Bronchial epithelial cell (primary cell): ENCODE measurements around the gene KRT72. TPM values are rescaled to one million over a fixed set of nuclear protein-coding genes. Genes with fewer than 3 reads are reported as not detected.

Experiments
- DNase-seq: peaks from one replicate; pipeline ENCODE4 v3.0.0-alpha.2; 2010; ENCODE audit warnings: low read depth
- FAIRE-seq: peaks from 2 replicates; lab custom pipeline; 2011; peaks lifted over from hg19 to GRCh38; lab: Jason Lieb, UNC
- H3K27me3 ChIP-seq: 2 replicates; pipeline ENCODE4 v1.5.1; 2011; ENCODE audit warnings: low read length; ENCODE audit not compliant: control insufficient read depth, insufficient read depth
- H3K36me3 ChIP-seq: 2 replicates; pipeline ENCODE4 v1.5.1; 2011; ENCODE audit warnings: low read length; ENCODE audit not compliant: control insufficient read depth, insufficient read depth
- H3K4me3 ChIP-seq: 2 replicates; pipeline ENCODE4 v1.5.1; 2011; ENCODE audit warnings: mild to moderate bottlenecking, low read depth, low read length, control low read depth
- total RNA-seq: library from RNA; depleted of rRNA; stranded (reverse); fragments of >200 nt; gene quantifications from 2 replicates; pipeline ENCODE4 v1.2.1, GENCODE V29; 2014
- TF ChIP-seq, protein P1 (sequence below): IDR thresholded peaks from 2 replicates; pipeline ENCODE4 v1.5.1; 2011; ENCODE audit warnings: mild to moderate bottlenecking, moderate library complexity, low read length, control low read depth, inconsistent platforms; ENCODE audit not compliant: insufficient read depth, severe bottlenecking

Gene KRT72
- total RNA-seq, 1 donor from 2014 or later = not detected

DNA sequence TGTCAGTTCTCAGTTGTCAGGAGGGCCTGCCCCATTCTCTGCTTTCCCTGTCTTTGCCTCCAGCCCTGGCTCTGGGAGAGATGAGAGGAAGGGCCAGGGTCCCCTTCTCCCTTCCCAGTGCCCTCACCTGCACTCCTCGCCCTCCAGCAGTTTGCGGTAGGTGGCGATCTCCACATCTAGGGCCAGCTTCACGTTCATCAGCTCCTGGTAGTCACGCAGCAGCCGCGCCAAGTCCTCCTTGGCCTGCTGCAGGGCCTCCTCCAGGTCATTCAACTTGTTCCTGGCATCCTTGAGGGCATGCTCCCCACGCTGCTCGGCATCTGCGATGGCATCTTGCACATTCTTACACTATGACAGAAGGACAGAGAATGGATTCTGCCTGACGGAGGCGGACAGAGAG, 45.4 kb upstream of the KRT72 start:
- TF ChIP-seq, protein P1, sequence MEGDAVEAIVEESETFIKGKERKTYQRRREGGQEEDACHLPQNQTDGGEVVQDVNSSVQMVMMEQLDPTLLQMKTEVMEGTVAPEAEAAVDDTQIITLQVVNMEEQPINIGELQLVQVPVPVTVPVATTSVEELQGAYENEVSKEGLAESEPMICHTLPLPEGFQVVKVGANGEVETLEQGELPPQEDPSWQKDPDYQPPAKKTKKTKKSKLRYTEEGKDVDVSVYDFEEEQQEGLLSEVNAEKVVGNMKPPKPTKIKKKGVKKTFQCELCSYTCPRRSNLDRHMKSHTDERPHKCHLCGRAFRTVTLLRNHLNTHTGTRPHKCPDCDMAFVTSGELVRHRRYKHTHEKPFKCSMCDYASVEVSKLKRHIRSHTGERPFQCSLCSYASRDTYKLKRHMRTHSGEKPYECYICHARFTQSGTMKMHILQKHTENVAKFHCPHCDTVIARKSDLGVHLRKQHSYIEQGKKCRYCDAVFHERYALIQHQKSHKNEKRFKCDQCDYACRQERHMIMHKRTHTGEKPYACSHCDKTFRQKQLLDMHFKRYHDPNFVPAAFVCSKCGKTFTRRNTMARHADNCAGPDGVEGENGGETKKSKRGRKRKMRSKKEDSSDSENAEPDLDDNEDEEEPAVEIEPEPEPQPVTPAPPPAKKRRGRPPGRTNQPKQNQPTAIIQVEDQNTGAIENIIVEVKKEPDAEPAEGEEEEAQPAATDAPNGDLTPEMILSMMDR = no peak
- FAIRE-seq = no peak
- Histone ChIP-seq H3K36me3 (no peaks in the 10 kb centered on the region), H3K4me3 (no peak overlapping the region), H3K27me3 (peaks cover 3% of the 10 kb centered on the region)
- DNase-seq = no peak

DNA sequence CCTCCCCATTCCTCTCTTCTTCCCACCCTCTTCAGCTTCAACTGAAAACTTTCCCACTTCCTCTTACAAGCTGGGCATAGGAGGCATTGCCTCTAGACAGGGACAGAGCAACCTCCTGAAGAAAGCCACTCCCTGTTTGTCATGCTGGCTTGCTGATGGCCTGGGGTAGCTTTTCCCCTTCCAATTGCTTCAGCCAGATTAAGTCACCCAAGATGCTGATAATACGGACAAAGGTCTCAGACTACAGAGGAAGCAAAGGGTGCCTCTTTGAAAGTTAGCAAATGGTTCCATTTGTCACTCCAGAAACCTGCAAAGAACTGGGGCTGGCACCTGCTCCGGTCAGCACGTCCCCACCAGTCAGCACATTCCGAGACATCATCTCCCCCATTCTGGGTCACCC, 44.7 kb upstream of the KRT72 start:
- Histone ChIP-seq H3K36me3 (no peaks in the 10 kb centered on the region), H3K4me3 (no peak overlapping the region), H3K27me3 (peaks cover 3% of the 10 kb centered on the region)
- no peak for DNase-seq
- TF ChIP-seq, protein P1 = no peak
- peak; percentile 28 for FAIRE-seq

DNA sequence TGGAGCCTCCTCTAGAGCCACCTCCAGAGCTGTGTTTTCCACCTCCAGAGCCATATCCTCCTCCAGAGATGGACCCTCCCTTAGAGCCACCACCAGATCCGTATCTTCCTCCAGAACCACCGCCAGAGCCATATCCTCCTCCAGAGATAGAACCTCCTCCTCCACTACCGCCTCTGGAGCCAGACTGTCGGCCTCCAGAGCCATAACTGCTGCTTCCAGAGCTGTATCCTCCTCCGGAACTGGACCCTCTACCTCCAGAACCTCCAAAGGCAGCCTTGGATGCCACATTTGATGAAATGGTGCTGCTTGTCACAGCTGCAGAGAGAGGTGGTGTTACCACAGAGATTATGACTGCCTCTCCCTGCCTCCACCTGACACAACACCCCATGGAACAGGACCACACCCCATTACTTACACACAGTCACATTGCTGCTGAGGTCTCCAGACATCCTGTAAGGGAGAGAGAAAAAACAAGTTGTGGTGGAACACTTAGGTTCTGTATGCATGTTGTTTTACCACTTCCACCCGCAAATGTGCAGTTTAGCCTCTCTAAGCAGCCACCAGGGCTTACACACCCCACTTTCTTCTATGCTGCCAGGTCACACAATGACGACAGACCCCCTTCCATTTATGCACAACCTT, 44.0 kb upstream of the KRT72 start:
- Histone ChIP-seq H3K27me3 (peaks cover 3% of the 10 kb centered on the region), H3K36me3 (no peaks in the 10 kb centered on the region), H3K4me3 (no peak overlapping the region)
- DNase-seq (peak; percentile 18), FAIRE-seq (peak; percentile 32)
- TF ChIP-seq, protein P1 = no peak

DNA sequence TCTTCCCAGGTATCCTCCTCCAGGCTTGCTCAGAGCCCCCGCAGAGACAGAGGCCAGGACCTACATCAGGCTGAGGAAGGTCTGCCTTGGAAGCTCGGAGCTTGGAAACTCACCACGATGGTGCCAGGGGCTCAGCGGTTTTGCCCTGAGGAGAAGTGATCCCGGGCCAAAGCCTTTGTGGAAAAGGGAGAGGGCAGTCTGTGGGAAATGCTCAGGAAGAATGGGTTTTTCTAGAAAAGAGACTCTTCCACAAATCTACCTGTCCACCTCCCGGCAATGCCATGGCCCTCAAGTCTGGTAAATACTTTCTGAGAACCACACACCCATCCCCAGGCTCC, 42.8 kb upstream of the KRT72 start:
- FAIRE-seq (no peak), DNase-seq (no peak)
- Histone ChIP-seq H3K4me3 (no peak overlapping the region), H3K27me3 (peaks cover 3% of the 10 kb centered on the region), H3K36me3 (no peaks in the 10 kb centered on the region)
- TF ChIP-seq, protein P1 = no peak

DNA sequence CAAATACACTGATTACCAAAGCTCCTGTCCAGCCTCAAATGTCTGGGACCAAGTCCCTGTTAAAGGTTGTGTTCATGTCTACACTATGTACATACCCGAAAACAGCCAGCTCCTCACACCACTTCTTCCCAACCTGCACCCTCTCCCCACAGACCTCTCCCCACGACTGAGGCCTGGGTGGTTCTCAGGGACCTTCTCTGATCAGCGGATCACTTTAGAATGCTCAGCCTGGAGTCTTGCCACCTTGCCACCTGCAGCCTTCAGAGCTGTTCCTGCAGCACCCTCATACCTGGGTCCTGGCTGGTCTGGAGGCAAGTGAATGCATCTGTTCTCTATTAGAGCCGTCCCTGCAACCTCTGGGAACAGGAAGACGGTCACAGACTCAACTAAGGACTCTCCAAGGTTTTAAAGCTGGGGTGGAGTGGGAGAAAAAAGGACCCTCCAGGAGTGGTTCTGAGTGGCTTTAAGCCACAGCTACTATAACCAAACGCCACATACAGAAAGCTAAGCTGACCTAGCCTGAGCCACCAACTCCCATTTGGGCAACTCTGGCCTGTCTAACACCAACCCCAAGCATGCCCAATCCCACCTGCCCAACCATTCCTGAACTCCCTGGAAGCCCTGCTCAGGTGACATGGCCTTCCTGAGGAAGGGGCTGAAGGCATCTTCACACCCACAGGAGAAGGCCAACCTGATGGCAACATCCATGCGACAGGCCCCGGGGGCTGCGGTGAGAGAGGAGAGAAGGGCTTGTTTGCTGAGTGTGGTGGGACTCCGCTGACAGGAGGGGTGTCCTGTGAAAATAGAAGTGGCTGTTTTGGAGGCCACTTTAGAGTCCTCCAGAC, 42.2 kb upstream of the KRT72 start:
- TF ChIP-seq, protein P1 = no peak
- H3K27me3 ChIP-seq = peaks cover 3% of the 10 kb centered on the region
- no peak overlapping the region for H3K4me3 ChIP-seq
- DNase-seq (no peak), FAIRE-seq (no peak)
- no peaks in the 10 kb centered on the region for H3K36me3 ChIP-seq
